Mesenchymal stem cell (in vitro differentiated cells and primary cell): ENCODE data around the gene TRNP1.

Source experiments
- DNase-seq: peaks from one replicate; pipeline ENCODE4 v3.0.0-alpha.2; 2013
- H2AFZ ChIP-seq: one replicate; pipeline ENCODE4 v1.6.1; 2013; ENCODE audit warnings: low read depth, mild to moderate bottlenecking, control low read depth, inconsistent platforms, low read length, moderate library complexity
- H2AK5ac ChIP-seq: 2 replicates; pipeline ENCODE4 v1.6.1; 2013; ENCODE audit warnings: low read length, moderate library complexity, mild to moderate bottlenecking, inconsistent platforms; ENCODE audit not compliant: severe bottlenecking
- H2BK120ac ChIP-seq: one replicate; pipeline ENCODE4 v1.6.1; 2013; ENCODE audit warnings: low read depth, mild to moderate bottlenecking, inconsistent platforms, low read length, moderate library complexity
- H2BK12ac ChIP-seq, 2 experiments: one replicate each; pipeline ENCODE4 v1.6.1; 2013; ENCODE audit warnings: inconsistent platforms in 2 of 2, low read length in 2 of 2, mild to moderate bottlenecking in 2 of 2, moderate library complexity in 2 of 2, control low read depth in 1 of 2
- H2BK15ac ChIP-seq: one replicate; pipeline ENCODE4 v1.6.1; 2013; ENCODE audit warnings: mild to moderate bottlenecking, low read depth, inconsistent platforms; ENCODE audit not compliant: poor library complexity, severe bottlenecking
- H2BK5ac ChIP-seq: 2 replicates; pipeline ENCODE4 v1.6.1; 2013; ENCODE audit warnings: low read depth, mild to moderate bottlenecking, low read length, control low read depth, inconsistent platforms; ENCODE audit not compliant: poor library complexity, severe bottlenecking
- H3K14ac ChIP-seq, 2 experiments: one replicate each; pipeline ENCODE4 v1.6.1; 2013; ENCODE audit warnings: inconsistent platforms in 2 of 2, low read length in 2 of 2, control low read depth in 1 of 2, mild to moderate bottlenecking in 1 of 2, moderate library complexity in 1 of 2
- H3K18ac ChIP-seq, 2 experiments: one replicate each; pipeline ENCODE4 v1.6.1; 2013; ENCODE audit warnings: inconsistent platforms in 2 of 2, low read length in 2 of 2, control low read depth in 1 of 2, low read depth in 1 of 2, mild to moderate bottlenecking in 1 of 2
- H3K23ac ChIP-seq, 2 experiments: one replicate each; pipeline ENCODE4 v1.6.1; 2013; ENCODE audit warnings: inconsistent platforms in 2 of 2, low read length in 2 of 2, mild to moderate bottlenecking in 2 of 2, moderate library complexity in 2 of 2, control low read depth in 1 of 2
- H3K27ac ChIP-seq: 2 replicates; pipeline ENCODE4 v1.5.1; 2013; ENCODE audit warnings: mild to moderate bottlenecking, moderate library complexity, low read length, control low read depth, inconsistent platforms; ENCODE audit not compliant: poor library complexity, severe bottlenecking
- H3K27me3 ChIP-seq, 2 experiments: 2 replicates each; pipeline versions ENCODE4 v1.6.1 to v1.7.0; 2013; ENCODE audit warnings: low read length in 2 of 2, mild to moderate bottlenecking in 2 of 2, moderate library complexity in 2 of 2, control low read depth in 1 of 2, inconsistent platforms in 1 of 2; ENCODE audit not compliant: control insufficient read depth in 1 of 2, insufficient read depth in 1 of 2
- H3K36me3 ChIP-seq, 2 experiments: 2 replicates each; pipeline versions ENCODE4 v1.6.1 to v1.7.0; 2013; ENCODE audit warnings: low read length in 2 of 2, control low read depth in 1 of 2, inconsistent platforms in 1 of 2, low read depth in 1 of 2, mild to moderate bottlenecking in 1 of 2; ENCODE audit not compliant: insufficient read depth in 2 of 2, control insufficient read depth in 1 of 2
- H3K4ac ChIP-seq, 2 experiments: one replicate each; pipeline ENCODE4 v1.6.1; 2013; ENCODE audit warnings: inconsistent platforms in 2 of 2, low read length in 2 of 2, mild to moderate bottlenecking in 2 of 2, moderate library complexity in 2 of 2, control low read depth in 1 of 2, low read depth in 1 of 2
- H3K4me1 ChIP-seq: 2 replicates; pipeline ENCODE4 v1.6.1; 2013; ENCODE audit warnings: low read depth, low read length, control low read depth; ENCODE audit not compliant: control insufficient read depth, insufficient read depth
- H3K4me2 ChIP-seq: 2 replicates; pipeline ENCODE4 v1.6.1; 2013; ENCODE audit warnings: low read length, mild to moderate bottlenecking, inconsistent platforms; ENCODE audit not compliant: poor library complexity, severe bottlenecking
- H3K4me3 ChIP-seq, 2 experiments: 2 replicates each; pipeline versions ENCODE4 v1.5.1 to v1.7.0; 2013; ENCODE audit warnings: low read length in 2 of 2, mild to moderate bottlenecking in 2 of 2, control low read depth in 1 of 2, low read depth in 1 of 2; ENCODE audit not compliant: insufficient read depth in 1 of 2
- H3K79me1 ChIP-seq: replicated peaks from 2 replicates; pipeline ENCODE4 v1.6.1; 2013; ENCODE audit warnings: mild to moderate bottlenecking, control low read depth, low read length, inconsistent platforms; ENCODE audit not compliant: poor library complexity, severe bottlenecking
- H3K9ac ChIP-seq: 2 replicates; pipeline ENCODE4 v1.7.0; 2013; ENCODE audit warnings: mild to moderate bottlenecking, low read length, moderate library complexity
- H3K9me3 ChIP-seq: 2 replicates; pipeline ENCODE4 v1.7.0; 2013; ENCODE audit warnings: mild to moderate bottlenecking, low read length; ENCODE audit not compliant: control insufficient read depth
- H4K8ac ChIP-seq: one replicate; pipeline ENCODE4 v1.6.1; 2013; ENCODE audit warnings: inconsistent platforms, mild to moderate bottlenecking, low read length, moderate library complexity
- H4K91ac ChIP-seq: one replicate; pipeline ENCODE4 v1.6.1; 2013; ENCODE audit warnings: mild to moderate bottlenecking, low read length, inconsistent platforms
- WGBS: methylation state at CpG from one replicate; pipeline ENCODE4 v1.1.7; 2013; ENCODE audit warnings: mixed read lengths; 5-methylcytosine and 5-hydroxymethylcytosine counted together

The TRNP1 gene

GRCh38 chr1:27036718-27037117 lies 43.2 kb downstream of the TRNP1 start:
- Histone ChIP-seq H3K4me3 (no peak overlapping the region), H2AFZ (no peak overlapping the region), H4K8ac (no peak overlapping the region), H3K27me3 (peaks cover 0 to 5% of the 10 kb centered on the region in 2 experiments), H3K14ac (no peak overlapping the region), H3K4ac (no peak overlapping the region), H2AK5ac (no peak overlapping the region), H3K36me3 (no peaks in the 10 kb centered on the region), H3K79me1 (no peaks in the 10 kb centered on the region), H3K9ac (no peak overlapping the region), H3K4me1 (peaks cover 4% of the 10 kb centered on the region), H2BK5ac (no peak overlapping the region), H2BK15ac (no peak overlapping the region), H3K4me2 (no peak overlapping the region), H2BK120ac (no peak overlapping the region), H3K27ac (no peak overlapping the region), H3K23ac (no peak overlapping the region), H4K91ac (no peak overlapping the region), H3K18ac (no peak overlapping the region), H2BK12ac (no peak overlapping the region), H3K9me3 (no peaks in the 10 kb centered on the region)
- no peak for DNase-seq
- WGBS = 89% methylated on average over 1 of the region's 1 CpG

GRCh38 chr1:27037518-27037917 lies 44.0 kb downstream of the TRNP1 start:
- H3K79me1 ChIP-seq = no peaks in the 10 kb centered on the region
- no peak overlapping the region for H3K27ac ChIP-seq
- no peak overlapping the region for H2BK12ac ChIP-seq
- no peak overlapping the region for H4K8ac ChIP-seq
- H4K91ac ChIP-seq = no peak overlapping the region
- no peak overlapping the region for H2AFZ ChIP-seq
- H3K4me3 ChIP-seq = no peak overlapping the region
- no peak overlapping the region for H3K23ac ChIP-seq
- no peaks in the 10 kb centered on the region for H3K4me1 ChIP-seq
- no peak overlapping the region for H3K18ac ChIP-seq
- peaks cover 0 to 5% of the 10 kb centered on the region in 2 experiments for H3K27me3 ChIP-seq
- no peak overlapping the region for H2AK5ac ChIP-seq
- no peaks in the 10 kb centered on the region for H3K36me3 ChIP-seq
- no peak overlapping the region for H3K4me2 ChIP-seq
- no peak overlapping the region for H3K4ac ChIP-seq
- no peak for DNase-seq
- H3K14ac ChIP-seq = no peak overlapping the region
- H2BK120ac ChIP-seq = no peak overlapping the region
- no peak overlapping the region for H3K9ac ChIP-seq
- WGBS = 79% methylated on average over 6 of the region's 10 CpGs
- H2BK15ac ChIP-seq = no peak overlapping the region
- H2BK5ac ChIP-seq = no peak overlapping the region
- H3K9me3 ChIP-seq = no peaks in the 10 kb centered on the region

- H3K14ac ChIP-seq = no peak overlapping the region
- no peak overlapping the region for H3K18ac ChIP-seq
- no peak overlapping the region for H3K27ac ChIP-seq
- no peak for DNase-seq
- H2BK12ac ChIP-seq = no peak overlapping the region
- H2BK120ac ChIP-seq = no peak overlapping the region
- H4K8ac ChIP-seq = no peak overlapping the region
- H4K91ac ChIP-seq = no peak overlapping the region
- no peak overlapping the region for H2AK5ac ChIP-seq
- H2BK5ac ChIP-seq = no peak overlapping the region
- H2AFZ ChIP-seq = no peak overlapping the region
- no peak overlapping the region for H3K9ac ChIP-seq
- H3K79me1 ChIP-seq = no peaks in the 10 kb centered on the region
- H3K4ac ChIP-seq = no peak overlapping the region
- H3K23ac ChIP-seq = no peak overlapping the region
- H3K9me3 ChIP-seq = no peaks in the 10 kb centered on the region
- H2BK15ac ChIP-seq = no peak overlapping the region
- H3K4me2 ChIP-seq = no peak overlapping the region
- no peak overlapping the region for H3K4me3 ChIP-seq
- H3K27me3 ChIP-seq = peaks cover 0 to 5% of the 10 kb centered on the region in 2 experiments
- no peaks in the 10 kb centered on the region for H3K36me3 ChIP-seq
- WGBS = 84% methylated on average over 7 of the region's 7 CpGs
- no peaks in the 10 kb centered on the region for H3K4me1 ChIP-seq
These were observed 44.5 kb downstream of the TRNP1 start for GRCh38 chr1:27038020-27038419.

- Histone ChIP-seq H3K23ac (no peak overlapping the region), H3K36me3 (no peaks in the 10 kb centered on the region), H3K4me2 (no peak overlapping the region), H3K4me3 (no peak overlapping the region), H2BK15ac (no peak overlapping the region), H2BK5ac (no peak overlapping the region), H3K4ac (no peak overlapping the region), H2BK12ac (no peak overlapping the region), H3K14ac (no peak overlapping the region), H3K27me3 (peaks cover 0 to 5% of the 10 kb centered on the region in 2 experiments), H3K4me1 (peaks cover 3% of the 10 kb centered on the region), H3K9ac (no peak overlapping the region), H2BK120ac (no peak overlapping the region), H4K91ac (no peak overlapping the region), H3K79me1 (no peaks in the 10 kb centered on the region), H2AFZ (no peak overlapping the region), H2AK5ac (no peak overlapping the region), H3K9me3 (no peaks in the 10 kb centered on the region), H3K27ac (no peak overlapping the region), H4K8ac (no peak overlapping the region), H3K18ac (no peak overlapping the region)
- 97% methylated on average over 3 of the region's 7 CpGs for WGBS
- no peak for DNase-seq
These were observed 49.2 kb downstream of the TRNP1 start for GRCh38 chr1:27042670-27043069.
